ENCODE results near the gene CAPZB. TPM values are rescaled to one million over a fixed set of nuclear protein-coding genes. Genes with fewer than 3 reads are reported as not detected.

The CAPZB gene
- total RNA-seq, 1 experiment from 2014 or later, result 348 TPM

DNA sequence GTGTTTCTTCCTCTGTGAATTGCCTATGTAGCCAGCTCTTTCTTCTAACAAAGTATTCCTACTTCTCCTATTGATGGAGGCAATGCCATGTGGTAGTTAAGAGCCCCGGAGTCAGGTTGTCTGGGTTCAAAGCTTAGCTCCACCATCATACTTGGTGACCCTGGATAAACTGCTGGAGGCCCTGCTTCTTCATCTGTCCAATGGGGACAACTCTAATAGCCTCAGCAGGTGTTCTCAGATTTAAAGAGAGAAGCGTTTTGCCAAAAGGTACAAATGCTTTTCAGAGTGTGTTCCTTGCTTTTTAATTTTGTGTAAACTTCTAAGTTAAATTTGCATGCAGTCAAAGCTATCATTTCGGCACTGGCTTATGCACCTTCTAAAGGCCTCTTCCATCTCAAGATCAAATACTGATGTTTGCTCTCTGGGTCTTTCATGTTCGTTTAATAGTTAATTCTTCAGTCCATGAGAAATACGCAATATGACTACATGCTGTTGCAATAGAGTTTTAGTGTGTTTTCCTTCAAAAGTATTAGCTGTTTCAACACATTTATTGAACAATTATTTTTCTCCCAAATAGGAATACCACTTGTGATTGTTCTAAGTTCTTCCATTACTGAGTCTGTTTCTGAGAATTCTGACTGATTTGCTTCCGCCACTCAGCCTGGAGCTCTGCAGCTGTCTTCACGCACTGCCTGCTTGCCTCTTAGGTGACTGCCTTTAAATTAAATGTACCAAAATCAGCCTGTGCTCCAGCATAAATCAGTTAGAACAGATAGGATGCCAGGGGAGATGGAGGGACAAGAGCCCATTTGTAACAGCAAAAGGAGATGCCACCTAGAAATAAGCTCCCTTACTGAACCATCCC, 75.6 kb downstream of the CAPZB start:
- H3K18ac ChIP-seq (ENCODE audit: insufficient read length, low read depth, low read length), result no peak overlapping the region
- TF ChIP-seq, protein P1, sequence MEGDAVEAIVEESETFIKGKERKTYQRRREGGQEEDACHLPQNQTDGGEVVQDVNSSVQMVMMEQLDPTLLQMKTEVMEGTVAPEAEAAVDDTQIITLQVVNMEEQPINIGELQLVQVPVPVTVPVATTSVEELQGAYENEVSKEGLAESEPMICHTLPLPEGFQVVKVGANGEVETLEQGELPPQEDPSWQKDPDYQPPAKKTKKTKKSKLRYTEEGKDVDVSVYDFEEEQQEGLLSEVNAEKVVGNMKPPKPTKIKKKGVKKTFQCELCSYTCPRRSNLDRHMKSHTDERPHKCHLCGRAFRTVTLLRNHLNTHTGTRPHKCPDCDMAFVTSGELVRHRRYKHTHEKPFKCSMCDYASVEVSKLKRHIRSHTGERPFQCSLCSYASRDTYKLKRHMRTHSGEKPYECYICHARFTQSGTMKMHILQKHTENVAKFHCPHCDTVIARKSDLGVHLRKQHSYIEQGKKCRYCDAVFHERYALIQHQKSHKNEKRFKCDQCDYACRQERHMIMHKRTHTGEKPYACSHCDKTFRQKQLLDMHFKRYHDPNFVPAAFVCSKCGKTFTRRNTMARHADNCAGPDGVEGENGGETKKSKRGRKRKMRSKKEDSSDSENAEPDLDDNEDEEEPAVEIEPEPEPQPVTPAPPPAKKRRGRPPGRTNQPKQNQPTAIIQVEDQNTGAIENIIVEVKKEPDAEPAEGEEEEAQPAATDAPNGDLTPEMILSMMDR (conservative IDR thresholded peaks at IDR 0.05), result no peak
- peaks cover 6% of the 10 kb centered on the region; the same call in 1 of the 2 replicates for H3K4me1 ChIP-seq (ENCODE audit: insufficient read depth, low read length)
- no peak overlapping the region for H3T11ph ChIP-seq (ENCODE audit: low read length)
- peaks cover 2 to 19% (median 5%) of the 10 kb centered on the region in 3 experiments; a peak in 4 of 7 replicates for H3K36me3 Mint-ChIP-seq (ENCODE audit: insufficient read depth in 1 of 3, low read depth in 3 of 3)
- H4K8ac ChIP-seq (replicated peaks; ENCODE audit: insufficient read length, low read depth, low read length), result no peak overlapping the region
- no peak overlapping the region for H3K9ac ChIP-seq (ENCODE audit: extremely low read depth, insufficient read length, low read length)
- no peak overlapping the region for H2BK5ac ChIP-seq (ENCODE audit: insufficient read length, low read length)
- H3K14ac ChIP-seq (ENCODE audit: insufficient read depth, low read length), result no peak overlapping the region
- no peak overlapping the region for H2BK15ac ChIP-seq (ENCODE audit: low read depth, low read length)
- no peak overlapping the region for H3K27ac ChIP-seq (ENCODE audit: insufficient read length, low read depth, low read length)
- peaks cover 2% of the 10 kb centered on the region; the same call in 1 of the 2 replicates for H3K79me2 ChIP-seq (ENCODE audit: insufficient read depth, low read length)
- H3K27ac Mint-ChIP-seq, result no peak overlapping the region; a peak in 1 of 7 replicates
- H3K79me1 ChIP-seq (ENCODE audit: insufficient read depth, low read depth, low read length, poor library complexity, severe bottlenecking), result peaks cover 16% of the 10 kb centered on the region
- no peak overlapping the region for H2AK5ac ChIP-seq (ENCODE audit: insufficient read length, low read length)
- H2BK12ac ChIP-seq (ENCODE audit: insufficient read length, low read depth, low read length), result no peak overlapping the region
- no peak overlapping the region for H3K4me3 Mint-ChIP-seq
- H3K9me3 Mint-ChIP-seq, result no peaks in the 10 kb centered on the region
- WGBS (ENCODE audit: extremely low coverage, insufficient read length, low lambda C conversion rate), result no CpG with 5 or more reads among the region's 7 CpGs
- H2BK20ac ChIP-seq (ENCODE audit: low read depth, low read length, poor library complexity, severe bottlenecking), result no peak overlapping the region
- H2BK120ac ChIP-seq (ENCODE audit: low read depth, low read length, poor library complexity, severe bottlenecking), result no peak overlapping the region
- H4K91ac ChIP-seq (ENCODE audit: insufficient read length, low read depth, low read length), result no peak overlapping the region
- no peak overlapping the region for H3K4me2 ChIP-seq (ENCODE audit: insufficient read depth, insufficient read length, low read length)
- no peak for DNase-seq
- no peak overlapping the region for H3K23ac ChIP-seq (ENCODE audit: insufficient read length, low read depth, low read length)
- H3K4me1 Mint-ChIP-seq, result peaks cover 37 to 39% of the 10 kb centered on the region in 2 experiments
- no peak overlapping the region for H3K56ac ChIP-seq (ENCODE audit: insufficient read length, low read depth, low read length)
- no peak overlapping the region for H3K4ac ChIP-seq (ENCODE audit: low read depth, low read length)
- H2AFZ ChIP-seq (ENCODE audit: low read length), result no peak overlapping the region
- no peaks in the 10 kb centered on the region for H3K27me3 Mint-ChIP-seq (ENCODE audit: low read depth)
- no peaks in the 10 kb centered on the region for H3K9me3 ChIP-seq (ENCODE audit: control insufficient read depth, low read depth, low read length)
- no peaks in the 10 kb centered on the region for H4K20me1 ChIP-seq (ENCODE audit: control insufficient read depth, insufficient read depth, insufficient read length)
- H3K27me3 ChIP-seq (ENCODE audit: insufficient read depth, low read length), result no peaks in the 10 kb centered on the region
- H3K23me2 ChIP-seq (ENCODE audit: insufficient read length, low read depth, low read length, poor library complexity, severe bottlenecking), result no peaks in the 10 kb centered on the region
- no peak overlapping the region for H4K5ac ChIP-seq (ENCODE audit: insufficient read length, low read depth, low read length)

All from H9 (cell line).